NCI-H510A treated with DMSO at 0.1 percent for 48 hours (cell line): ENCODE data around the gene STAG3.

Source experiments
- DNase-seq: peaks from one replicate; lab custom pipeline; 2025; lab: John Stamatoyannopoulos, UW

The STAG3 gene

GRCh38 chr7:100154651-100155491 lies 22.8 kb upstream of the STAG3 start:
- DNase-seq, result no peak

DNA sequence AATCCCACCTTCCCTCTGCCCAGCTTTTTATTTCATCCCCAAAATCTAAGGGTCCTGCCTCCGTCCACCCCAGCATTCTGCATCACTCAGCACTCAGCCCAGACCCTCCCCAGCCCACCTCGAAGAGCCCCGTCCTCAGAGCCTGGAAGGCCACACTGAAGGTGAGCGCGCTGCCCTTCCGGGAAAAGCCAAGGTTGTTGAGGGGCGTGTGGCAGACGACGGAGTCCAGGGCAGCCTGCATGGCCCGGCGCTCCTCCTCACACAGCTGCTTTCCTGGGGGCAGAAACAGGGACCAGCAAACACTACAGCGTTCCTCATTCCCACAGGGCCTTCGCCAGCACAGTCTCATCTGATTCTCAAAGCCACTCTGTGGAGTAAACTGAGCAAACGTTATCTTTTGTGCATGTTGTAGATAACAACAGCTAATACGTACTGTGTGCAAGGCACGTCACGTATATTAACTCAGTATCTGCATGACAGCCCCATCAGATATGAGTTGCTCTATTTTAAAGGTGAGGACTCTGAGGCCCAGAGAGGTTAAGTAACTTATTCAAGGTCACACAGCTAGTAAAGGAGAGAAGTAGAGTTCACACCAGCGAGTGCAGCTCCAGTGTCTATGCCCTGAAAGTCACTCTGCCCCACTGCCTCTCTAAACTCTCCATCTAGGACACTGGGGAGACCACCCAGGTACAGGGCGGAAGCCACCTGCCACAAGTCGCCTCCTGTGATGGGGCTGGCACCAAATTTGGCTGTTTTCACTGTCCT lies 22.0 kb upstream of the STAG3 start:
- DNase-seq, result no peak

DNA sequence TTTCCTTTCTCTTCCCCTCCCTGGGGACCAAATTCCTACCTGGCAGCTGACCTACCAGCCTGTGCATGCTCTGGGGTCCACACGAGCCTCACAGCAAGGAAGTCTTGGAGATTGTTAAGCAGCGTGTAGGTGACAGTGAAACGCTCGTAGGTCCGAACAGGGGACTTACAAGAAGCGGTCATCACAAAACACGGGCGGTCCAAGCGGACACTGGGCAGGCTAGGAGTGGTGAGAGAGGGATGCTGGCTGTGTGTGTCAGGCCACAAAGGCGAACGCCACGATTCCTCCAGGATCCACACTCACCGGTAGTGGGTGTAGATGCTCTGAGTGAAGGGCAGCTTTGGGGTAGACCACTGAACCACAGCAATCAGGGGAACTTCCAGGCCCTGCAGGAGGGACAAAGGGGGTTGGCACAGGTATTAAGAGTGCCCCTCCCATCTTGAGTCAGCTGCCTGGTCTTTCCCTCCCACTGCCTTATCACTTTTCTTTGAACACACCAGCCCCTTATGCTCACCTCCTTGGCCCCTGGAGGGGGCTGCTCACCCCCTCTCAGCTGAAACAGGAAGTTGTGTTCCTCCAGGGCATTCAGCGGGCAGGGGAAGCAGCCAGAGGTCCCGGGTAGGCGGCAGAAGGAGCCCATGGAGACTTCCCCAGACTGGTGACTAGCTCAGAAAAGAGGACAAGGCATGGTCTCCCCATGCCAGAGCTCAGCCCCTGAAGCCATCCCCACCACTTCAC lies 21.2 kb upstream of the STAG3 start:
- DNase-seq, result no peak

DNA sequence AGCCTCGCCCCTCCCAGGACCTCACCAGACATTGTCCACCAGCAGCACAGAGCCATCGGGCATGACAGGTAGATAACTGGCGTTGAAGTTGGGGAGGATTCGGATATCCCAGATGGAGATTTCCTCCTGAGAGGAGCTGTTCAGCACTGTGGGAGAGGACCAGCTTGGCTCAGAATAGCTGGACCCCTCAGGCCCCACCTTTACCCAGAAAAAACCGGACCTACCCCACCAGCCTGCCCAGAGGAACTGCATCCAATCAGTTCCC lies 20.7 kb upstream of the STAG3 start:
- DNase-seq, result no peak

- no peak for DNase-seq
These were observed 20.1 kb upstream of the STAG3 start for GRCh38 chr7:100157334-100158228.

GRCh38 chr7:100158229-100159098 lies 19.3 kb upstream of the STAG3 start, which contains the start of gene TRAPPC14:
TSS of gene TRAPPC14 (minus strand) at chr7:100158723. CDS start at chr7:100158499, 224 bp downstream.
- DNase-seq, result peak; percentile 67

GRCh38 chr7:100159099-100159623 lies 18.6 kb upstream of the STAG3 start:
- no peak for DNase-seq

DNA sequence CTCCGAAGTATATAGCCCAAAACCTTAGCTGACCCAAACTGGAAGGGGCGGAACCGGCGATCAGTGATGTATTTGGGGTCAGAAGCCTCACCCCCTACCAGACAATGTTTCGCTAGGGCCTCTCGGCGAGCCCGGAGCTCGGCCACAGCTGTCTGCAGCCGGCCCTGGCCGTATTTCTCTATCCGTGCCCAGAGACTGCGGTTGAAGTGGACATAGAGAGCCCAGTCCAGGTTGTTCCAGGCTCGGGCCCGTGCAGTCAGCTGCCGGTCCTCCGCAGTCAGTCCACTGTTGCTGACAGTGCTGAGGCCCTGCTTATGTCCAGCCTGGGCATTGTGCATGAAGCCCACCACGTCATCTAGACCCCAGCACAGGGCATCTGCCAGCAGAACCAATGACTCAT lies 17.7 kb upstream of the STAG3 start:
- DNase-seq, result no peak

DNA sequence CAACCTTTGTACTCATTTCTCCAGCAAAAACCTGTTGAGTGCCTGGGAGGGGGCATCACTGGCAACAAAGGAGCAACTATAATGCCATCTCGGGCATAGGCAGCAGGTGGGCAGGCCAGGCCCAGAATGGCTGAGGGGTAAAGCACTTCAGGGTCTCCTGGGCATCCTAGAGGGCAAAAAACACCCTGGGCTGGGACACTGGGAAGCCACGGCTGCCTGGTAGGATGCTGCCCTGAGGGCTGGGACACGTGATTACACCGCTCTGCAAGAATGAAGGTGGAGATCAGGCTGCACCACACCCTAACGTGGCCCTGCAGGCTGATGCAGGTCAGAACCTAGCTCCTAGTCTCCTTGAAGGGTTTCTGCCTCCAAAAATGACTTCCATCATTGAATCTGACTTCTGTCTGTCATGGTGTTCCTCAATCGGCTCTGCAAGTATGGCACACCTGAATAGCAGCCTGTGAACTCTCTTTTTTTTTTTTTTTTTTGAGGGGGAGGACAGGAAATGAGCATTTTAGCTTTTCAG lies 14.6 kb upstream of the STAG3 start:
- DNase-seq, result no peak

- DNase-seq, result no peak
These were observed 13.8 kb upstream of the STAG3 start for GRCh38 chr7:100163871-100164270.

DNA sequence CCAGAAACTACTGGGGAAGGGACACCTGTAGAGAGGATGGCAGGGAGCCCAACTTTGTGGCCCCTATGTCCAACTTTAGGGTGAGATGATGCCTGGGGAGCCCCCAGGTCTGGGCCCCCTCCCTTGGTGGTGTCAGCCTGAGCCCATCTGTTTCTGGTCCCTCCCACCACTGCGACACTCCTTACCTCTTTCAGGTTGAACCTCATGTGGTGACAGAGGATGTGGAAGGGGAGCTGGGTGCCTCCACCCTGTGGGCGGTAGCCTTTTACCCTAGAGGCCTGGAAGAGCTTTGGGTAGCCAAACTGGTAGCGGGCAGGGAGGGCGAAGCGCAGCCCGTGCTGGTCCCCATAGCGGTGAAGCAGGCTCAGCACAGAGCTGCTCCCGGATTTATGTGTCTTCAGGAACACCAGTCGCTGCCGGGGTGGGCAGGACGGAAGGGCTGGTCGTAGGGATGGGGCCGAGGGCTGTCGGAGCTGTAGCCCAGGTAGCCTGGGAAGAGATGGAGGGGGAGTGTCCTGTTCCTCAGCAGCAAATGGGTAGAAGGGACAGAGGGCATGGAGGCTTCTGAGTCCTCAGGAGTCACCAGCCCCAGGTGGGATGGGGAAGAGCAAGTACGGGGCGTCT lies 11.3 kb upstream of the STAG3 start:
- DNase-seq, result no peak

- DNase-seq, result no peak
These were observed 10.5 kb upstream of the STAG3 start for GRCh38 chr7:100166970-100167911.

- no peak for DNase-seq
These were observed 9.8 kb upstream of the STAG3 start for GRCh38 chr7:100167912-100168323.

GRCh38 chr7:100169147-100169850 lies 8.4 kb upstream of the STAG3 start:
- no peak for DNase-seq

GRCh38 chr7:100170101-100170897 lies 7.4 kb upstream of the STAG3 start:
- DNase-seq, result no peak

DNA sequence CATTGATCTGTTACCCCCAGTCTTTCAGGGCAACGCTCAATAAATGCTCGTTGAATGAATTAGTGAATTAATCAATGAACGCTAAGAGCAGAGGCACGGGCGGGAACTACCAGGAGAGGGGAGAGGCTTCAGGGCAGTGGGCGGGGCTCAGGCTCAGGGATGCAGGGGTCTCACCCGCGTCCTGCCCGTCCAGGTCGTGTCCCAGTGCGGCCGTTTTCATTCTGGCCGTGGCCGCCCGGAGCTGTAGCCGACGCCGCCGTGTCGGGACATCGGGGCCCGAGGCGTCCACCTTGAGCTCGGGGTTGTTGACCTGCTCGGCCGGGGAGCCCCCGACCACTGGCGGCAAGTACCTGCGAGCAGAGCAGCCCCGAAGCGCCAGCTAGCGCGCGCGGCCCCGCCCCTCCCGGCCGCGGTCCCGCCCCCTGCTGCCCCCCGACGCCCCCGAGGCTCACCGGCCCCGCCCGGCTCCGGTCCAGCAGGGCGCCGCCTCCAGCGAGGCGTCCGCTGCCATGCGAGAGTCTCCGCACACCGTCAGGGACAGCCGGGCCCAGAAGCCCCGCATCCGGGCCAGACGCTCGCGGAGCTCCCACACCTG lies 6.5 kb upstream of the STAG3 start:
- DNase-seq, result no peak

DNA sequence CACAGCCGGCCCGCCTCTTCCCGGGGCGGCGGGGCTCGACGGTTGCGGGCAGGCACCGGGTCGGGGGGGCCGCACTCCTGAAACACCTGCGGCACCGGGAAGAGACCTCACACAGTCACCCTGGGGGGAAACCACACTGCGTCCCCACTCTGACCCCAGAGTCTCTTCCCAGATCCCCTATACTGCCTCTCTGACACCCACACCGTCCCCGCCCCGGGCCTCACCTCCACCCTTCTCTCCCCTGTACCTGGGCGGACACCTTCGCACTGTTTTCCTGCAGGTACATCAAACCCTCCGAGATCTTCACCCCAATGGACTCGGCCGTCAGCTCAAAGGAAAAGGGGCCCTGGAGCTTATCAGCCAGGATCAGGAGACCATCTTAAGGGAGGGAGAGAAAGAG lies 5.9 kb upstream of the STAG3 start:
- no peak for DNase-seq
